ENCODE measurements around the gene TXNDC15. TPM values are rescaled to one million over a fixed set of nuclear protein-coding genes. Genes with fewer than 3 reads are reported as not detected.
A peak's percentile ranks its signal among the peaks of the same experiment; 100 is the strongest.

The TXNDC15 gene
- polyA plus RNA-seq, 2 donors, result 14.5 to 25.6 TPM

- 87 to 94% methylated on average over 3 of the region's 3 CpGs for WGBS, 2 donors
- Histone ChIP-seq H3K36me3 (ENCODE audit: control insufficient read depth in 2 of 2, insufficient read depth in 2 of 2, low read length in 1 of 2) (peaks cover 3 to 16% of the 10 kb centered on the region in 2 donors), H3K27me3 (ENCODE audit: control insufficient read depth in 1 of 2, insufficient read depth in 2 of 2, low read length in 2 of 2) (no peaks in the 10 kb centered on the region)
These were observed 39.1 kb downstream of the TXNDC15 start for GRCh38 chr5:134913254-134913653.

GRCh38 chr5:134913795-134914194 is 39.6 kb downstream of the TXNDC15 start:
- H3K27me3 ChIP-seq (ENCODE audit: control insufficient read depth in 1 of 2, insufficient read depth in 2 of 2, low read length in 2 of 2), result no peaks in the 10 kb centered on the region
- no peaks in the 10 kb centered on the region for H3K9me3 ChIP-seq (ENCODE audit: control insufficient read depth in 2 of 2, insufficient read depth in 1 of 2, low read depth in 1 of 2, low read length in 1 of 2)
- WGBS, 2 donors, result 97 to 100% methylated on average over 1 of the region's 1 CpG
- peaks cover 0 to 7% of the 10 kb centered on the region in 2 donors for H3K4me1 ChIP-seq (ENCODE audit: control insufficient read depth in 2 of 2, insufficient read depth in 2 of 2, low read length in 1 of 2)
- no peak overlapping the region for H3K27ac ChIP-seq (ENCODE audit: low read depth in 2 of 2, low read length in 1 of 2)
- no peak overlapping the region for H3K4me3 ChIP-seq (ENCODE audit: low read depth in 1 of 2, low read length in 2 of 2)
- H3K36me3 ChIP-seq (ENCODE audit: control insufficient read depth in 2 of 2, insufficient read depth in 2 of 2, low read length in 1 of 2), result peaks cover 3 to 16% of the 10 kb centered on the region in 2 donors

More at GRCh38 chr5:134913254-134913653, 39.1 kb downstream of the TXNDC15 start:
- no peaks in the 10 kb centered on the region for H3K9me3 ChIP-seq (ENCODE audit: control insufficient read depth in 2 of 2, insufficient read depth in 1 of 2, low read depth in 1 of 2, low read length in 1 of 2)
- H3K27ac ChIP-seq (ENCODE audit: low read depth in 2 of 2, low read length in 1 of 2), result no peak overlapping the region
- H3K4me3 ChIP-seq (ENCODE audit: low read depth in 1 of 2, low read length in 2 of 2), result no peak overlapping the region
- H3K4me1 ChIP-seq (ENCODE audit: control insufficient read depth in 2 of 2, insufficient read depth in 2 of 2, low read length in 1 of 2), result peaks cover 0 to 7% of the 10 kb centered on the region in 2 donors

GRCh38 chr5:134917070-134917815 is 43.1 kb downstream of the TXNDC15 start:
- H3K36me3 ChIP-seq (ENCODE audit: control insufficient read depth in 2 of 2, insufficient read depth in 2 of 2, low read length in 1 of 2), result peaks cover 3 to 24% of the 10 kb centered on the region in 2 donors
- H3K27me3 ChIP-seq (ENCODE audit: control insufficient read depth in 1 of 2, insufficient read depth in 2 of 2, low read length in 2 of 2), result no peaks in the 10 kb centered on the region
- WGBS, 2 donors, result 70 to 81% methylated on average over 10 of the region's 10 CpGs
- H3K4me1 ChIP-seq (ENCODE audit: control insufficient read depth in 2 of 2, insufficient read depth in 2 of 2, low read length in 1 of 2), result peaks cover 0 to 5% of the 10 kb centered on the region in 2 donors
- no peak overlapping the region for H3K27ac ChIP-seq (ENCODE audit: low read depth in 2 of 2, low read length in 1 of 2)
- H3K4me3 ChIP-seq (ENCODE audit: low read depth in 1 of 2, low read length in 2 of 2), result no peak overlapping the region
- no peaks in the 10 kb centered on the region for H3K9me3 ChIP-seq (ENCODE audit: control insufficient read depth in 2 of 2, insufficient read depth in 1 of 2, low read depth in 1 of 2, low read length in 1 of 2)

GRCh38 chr5:134918861-134919260 is 44.7 kb downstream of the TXNDC15 start:
- no peaks in the 10 kb centered on the region for H3K27me3 ChIP-seq (ENCODE audit: control insufficient read depth in 1 of 2, insufficient read depth in 2 of 2, low read length in 2 of 2)
- H3K27ac ChIP-seq (ENCODE audit: low read depth in 2 of 2, low read length in 1 of 2), result no peak overlapping the region
- 80 to 87% methylated on average over 3 of the region's 3 CpGs for WGBS, 2 donors
- peaks cover 0 to 18% of the 10 kb centered on the region in 2 donors for H3K36me3 ChIP-seq (ENCODE audit: control insufficient read depth in 2 of 2, insufficient read depth in 2 of 2, low read length in 1 of 2)
- peaks cover 0 to 5% of the 10 kb centered on the region in 2 donors for H3K4me1 ChIP-seq (ENCODE audit: control insufficient read depth in 2 of 2, insufficient read depth in 2 of 2, low read length in 1 of 2)
- no peak overlapping the region for H3K4me3 ChIP-seq (ENCODE audit: low read depth in 1 of 2, low read length in 2 of 2)
- H3K9me3 ChIP-seq (ENCODE audit: control insufficient read depth in 2 of 2, insufficient read depth in 1 of 2, low read depth in 1 of 2, low read length in 1 of 2), result no peaks in the 10 kb centered on the region

GRCh38 chr5:134920848-134921575 is 46.8 kb downstream of the TXNDC15 start:
- Histone ChIP-seq H3K4me3 (ENCODE audit: low read depth in 1 of 2, low read length in 2 of 2) (no peak overlapping the region), H3K27me3 (ENCODE audit: control insufficient read depth in 1 of 2, insufficient read depth in 2 of 2, low read length in 2 of 2) (no peaks in the 10 kb centered on the region), H3K36me3 (ENCODE audit: control insufficient read depth in 2 of 2, insufficient read depth in 2 of 2, low read length in 1 of 2) (peaks cover 0 to 13% of the 10 kb centered on the region in 2 donors), H3K27ac (ENCODE audit: low read depth in 2 of 2, low read length in 1 of 2) (no peak overlapping the region), H3K9me3 (ENCODE audit: control insufficient read depth in 2 of 2, insufficient read depth in 1 of 2, low read depth in 1 of 2, low read length in 1 of 2) (no peaks in the 10 kb centered on the region), H3K4me1 (ENCODE audit: control insufficient read depth in 2 of 2, insufficient read depth in 2 of 2, low read length in 1 of 2) (peaks cover 0 to 2% of the 10 kb centered on the region in 2 donors)
- 93 to 94% methylated on average over 9 of the region's 9 CpGs for WGBS, 2 donors

GRCh38 chr5:134932508-134932907 is 58.3 kb downstream of the TXNDC15 start:
- Histone ChIP-seq H3K4me1 (ENCODE audit: control insufficient read depth in 2 of 2, insufficient read depth in 2 of 2, low read length in 1 of 2) (no peaks in the 10 kb centered on the region), H3K36me3 (ENCODE audit: control insufficient read depth in 2 of 2, insufficient read depth in 2 of 2, low read length in 1 of 2) (peaks cover 2 to 8% of the 10 kb centered on the region in 2 donors), H3K9me3 (ENCODE audit: control insufficient read depth in 2 of 2, insufficient read depth in 1 of 2, low read depth in 1 of 2, low read length in 1 of 2) (no peaks in the 10 kb centered on the region), H3K27me3 (ENCODE audit: control insufficient read depth in 1 of 2, insufficient read depth in 2 of 2, low read length in 2 of 2) (no peaks in the 10 kb centered on the region), H3K27ac (ENCODE audit: low read depth in 2 of 2, low read length in 1 of 2) (no peak overlapping the region), H3K4me3 (ENCODE audit: low read depth in 1 of 2, low read length in 2 of 2) (no peak overlapping the region)
- WGBS, 2 donors, result 98 to 99% methylated on average over 3 of the region's 3 CpGs

GRCh38 chr5:134934202-134934601 is 60.0 kb downstream of the TXNDC15 start:
- WGBS, 2 donors, result 95 to 96% methylated on average over 5 of the region's 5 CpGs
- Histone ChIP-seq H3K36me3 (ENCODE audit: control insufficient read depth in 2 of 2, insufficient read depth in 2 of 2, low read length in 1 of 2) (peaks cover 5 to 8% of the 10 kb centered on the region in 2 donors), H3K27ac (ENCODE audit: low read depth in 2 of 2, low read length in 1 of 2) (no peak overlapping the region)

GRCh38 chr5:134935711-134936602 is 61.8 kb downstream of the TXNDC15 start:
- H3K4me1 ChIP-seq (ENCODE audit: control insufficient read depth in 2 of 2, insufficient read depth in 2 of 2, low read length in 1 of 2), result no peaks in the 10 kb centered on the region
- H3K9me3 ChIP-seq (ENCODE audit: control insufficient read depth in 2 of 2, insufficient read depth in 1 of 2, low read depth in 1 of 2, low read length in 1 of 2), result no peaks in the 10 kb centered on the region
- H3K36me3 ChIP-seq (ENCODE audit: control insufficient read depth in 2 of 2, insufficient read depth in 2 of 2, low read length in 1 of 2), result peaks cover 3 to 8% of the 10 kb centered on the region in 2 donors
- no peak overlapping the region for H3K4me3 ChIP-seq (ENCODE audit: low read depth in 1 of 2, low read length in 2 of 2)
- 69 to 75% methylated on average over 12 of the region's 12 CpGs for WGBS, 2 donors
- peak overlapping the region in 1 of 2 donors; percentile 30 for H3K27ac ChIP-seq (ENCODE audit: low read depth in 2 of 2, low read length in 1 of 2)
- H3K27me3 ChIP-seq (ENCODE audit: control insufficient read depth in 1 of 2, insufficient read depth in 2 of 2, low read length in 2 of 2), result no peaks in the 10 kb centered on the region

More at GRCh38 chr5:134934202-134934601, 60.0 kb downstream of the TXNDC15 start:
- H3K4me1 ChIP-seq (ENCODE audit: control insufficient read depth in 2 of 2, insufficient read depth in 2 of 2, low read length in 1 of 2), result no peaks in the 10 kb centered on the region
- no peaks in the 10 kb centered on the region for H3K27me3 ChIP-seq (ENCODE audit: control insufficient read depth in 1 of 2, insufficient read depth in 2 of 2, low read length in 2 of 2)
- H3K9me3 ChIP-seq (ENCODE audit: control insufficient read depth in 2 of 2, insufficient read depth in 1 of 2, low read depth in 1 of 2, low read length in 1 of 2), result no peaks in the 10 kb centered on the region
- no peak overlapping the region for H3K4me3 ChIP-seq (ENCODE audit: low read depth in 1 of 2, low read length in 2 of 2)

- Histone ChIP-seq H3K36me3 (ENCODE audit: control insufficient read depth in 2 of 2, insufficient read depth in 2 of 2, low read length in 1 of 2) (peaks cover 3 to 8% of the 10 kb centered on the region in 2 donors), H3K9me3 (ENCODE audit: control insufficient read depth in 2 of 2, insufficient read depth in 1 of 2, low read depth in 1 of 2, low read length in 1 of 2) (no peaks in the 10 kb centered on the region), H3K4me1 (ENCODE audit: control insufficient read depth in 2 of 2, insufficient read depth in 2 of 2, low read length in 1 of 2) (no peaks in the 10 kb centered on the region), H3K27me3 (ENCODE audit: control insufficient read depth in 1 of 2, insufficient read depth in 2 of 2, low read length in 2 of 2) (no peaks in the 10 kb centered on the region), H3K27ac (ENCODE audit: low read depth in 2 of 2, low read length in 1 of 2) (no peak overlapping the region), H3K4me3 (ENCODE audit: low read depth in 1 of 2, low read length in 2 of 2) (no peak overlapping the region)
- WGBS, 2 donors, result 87 to 93% methylated on average over 8 of the region's 8 CpGs
These were observed 63.4 kb downstream of the TXNDC15 start for GRCh38 chr5:134937526-134937925.
